WTC11 (cell line): ENCODE measurements around the gene PTPRK. TPM values are rescaled to one million over a fixed set of nuclear protein-coding genes. Genes with fewer than 3 reads are reported as not detected.

Source experiments
- ATAC-seq: fragments of 200-7000 bp; cut with Tn5 transposase; 2 replicates; pipeline ENCODE4 v1.10.0; 2021; ENCODE audit warnings: mild to moderate bottlenecking, moderate library complexity
- CTCF ChIA-PET: fragments of 300-600 bp; sonication (Branson Sonifier 250); formaldehyde crosslinking; loops from one replicate; lab custom pipeline; 2021; ENCODE audit warnings: antibody characterized with exemption; lab: Charles Lee
- POLR2A ChIA-PET: fragments of 350-600 bp; sonication (Branson Sonifier 250); formaldehyde crosslinking; loops from one replicate; lab custom pipeline; 2021; ENCODE audit warnings: antibody characterized with exemption; lab: Charles Lee
- DNase-seq: peaks from one replicate; pipeline ENCODE4 v3.0.0; 2021; ENCODE audit warnings: low spot score
- H3K27ac Mint-ChIP-seq: 2 replicates; pipeline ENCODE4 v1.8.0; 2021; ENCODE audit warnings: mixed read lengths
- H3K27me3 Mint-ChIP-seq: 2 replicates; pipeline ENCODE4 v1.8.0; 2021; ENCODE audit warnings: low read depth, mild to moderate bottlenecking, moderate library complexity, mixed read lengths
- H3K36me3 Mint-ChIP-seq: 2 replicates; pipeline ENCODE4 v1.8.0; 2021; ENCODE audit warnings: mixed read lengths
- H3K4me1 Mint-ChIP-seq: 2 replicates; pipeline ENCODE4 v1.8.0; 2022; ENCODE audit warnings: mixed read lengths
- H3K4me3 Mint-ChIP-seq: 2 replicates; pipeline ENCODE4 v1.8.0; 2021; ENCODE audit warnings: mild to moderate bottlenecking, moderate library complexity, mixed read lengths
- H3K9me3 Mint-ChIP-seq: 2 replicates; pipeline ENCODE4 v1.8.0; 2021; ENCODE audit warnings: mixed read lengths
- ATF1 ChIP-seq: sonication (generic); formaldehyde crosslinking; IDR thresholded peaks from 2 replicates; pipeline ENCODE4 v1.8.1; 2023; ENCODE audit warnings: mild to moderate bottlenecking, moderate library complexity, missing genetic modification reagents
- CBFB ChIP-seq: sonication (generic); formaldehyde crosslinking; IDR thresholded peaks from 2 replicates; pipeline ENCODE4 v1.8.1; 2022; ENCODE audit warnings: mild to moderate bottlenecking, low read depth, missing genetic modification reagents
- ETV6 ChIP-seq: sonication (generic); formaldehyde crosslinking; IDR thresholded peaks from 2 replicates; pipeline ENCODE4 v1.8.1; 2022; ENCODE audit warnings: mild to moderate bottlenecking, missing genetic modification reagents
- FOXJ3 ChIP-seq: sonication (generic); formaldehyde crosslinking; IDR thresholded peaks from 2 replicates; pipeline ENCODE4 v1.9.0; 2021; ENCODE audit warnings: missing genetic modification reagents, mild to moderate bottlenecking, borderline replicate concordance
- FOXP1 ChIP-seq: sonication (generic); formaldehyde crosslinking; IDR thresholded peaks from 2 replicates; pipeline ENCODE4 v1.8.0; 2022; ENCODE audit warnings: missing genetic modification reagents, mild to moderate bottlenecking, moderate library complexity, borderline replicate concordance
- GRHL2 ChIP-seq: fragments of 250-450 bp; sonication (Bioruptor Pico); IDR thresholded peaks from 2 replicates; pipeline ENCODE4 v1.8.0; 2022; ENCODE audit warnings: mild to moderate bottlenecking, moderate library complexity; ENCODE audit not compliant: insufficient replicate concordance, severe bottlenecking
- NFATC4 ChIP-seq: fragments of 250-450 bp; sonication (Bioruptor Pico); IDR thresholded peaks from 2 replicates; pipeline ENCODE4 v1.9.0; 2021; ENCODE audit warnings: mild to moderate bottlenecking
- NFE2L1 ChIP-seq: sonication (generic); formaldehyde crosslinking; IDR thresholded peaks from 2 replicates; pipeline ENCODE4 v1.8.1; 2023; ENCODE audit warnings: missing genetic modification reagents
- NFYB ChIP-seq: sonication (generic); formaldehyde crosslinking; conservative IDR thresholded peaks from 2 replicates; pipeline ENCODE4 v1.8.0; 2022; ENCODE audit warnings: low read depth, missing genetic modification reagents
- RELA ChIP-seq: sonication (generic); formaldehyde crosslinking; IDR thresholded peaks from 2 replicates; pipeline ENCODE4 v1.8.1; 2022; ENCODE audit warnings: missing genetic modification reagents, mild to moderate bottlenecking, borderline replicate concordance
- SMAD3 ChIP-seq: sonication (generic); formaldehyde crosslinking; IDR thresholded peaks from 2 replicates; pipeline ENCODE4 v1.8.0; 2022; ENCODE audit warnings: missing genetic modification reagents, mild to moderate bottlenecking, borderline replicate concordance
- TCF7 ChIP-seq: sonication (generic); formaldehyde crosslinking; IDR thresholded peaks from 2 replicates; pipeline ENCODE4 v1.8.0; 2022; ENCODE audit warnings: mild to moderate bottlenecking, low read depth, missing genetic modification reagents, moderate library complexity
- ZBTB21 ChIP-seq: sonication (generic); formaldehyde crosslinking; IDR thresholded peaks from 2 replicates; pipeline ENCODE4 v1.8.1; 2023; ENCODE audit warnings: mild to moderate bottlenecking, missing genetic modification reagents, borderline replicate concordance
- total RNA-seq: library from RNA; stranded (reverse); gene quantifications from 3 replicates; pipeline ENCODE4 v1.2.3, GENCODE V29; 2021
- TF ChIP-seq, protein P1 (sequence below): sonication (generic); formaldehyde crosslinking; IDR thresholded peaks from 2 replicates; pipeline ENCODE4 v1.8.1; 2022; ENCODE audit warnings: low read depth, mild to moderate bottlenecking, moderate library complexity, missing genetic modification reagents, borderline replicate concordance
- TF ChIP-seq, protein P2 (sequence below): fragments of 250-450 bp; sonication (Bioruptor Pico); IDR thresholded peaks from 2 replicates; pipeline ENCODE4 v1.9.0; 2021; ENCODE audit warnings: moderate library complexity, mild to moderate bottlenecking, inconsistent platforms, borderline replicate concordance
- TF ChIP-seq, protein P3 (sequence below): sonication (generic); formaldehyde crosslinking; IDR thresholded peaks from 2 replicates; pipeline ENCODE4 v1.8.0; 2023; ENCODE audit warnings: missing genetic modification reagents
- TF ChIP-seq, protein P4 (sequence below): sonication (generic); formaldehyde crosslinking; conservative IDR thresholded peaks from 2 replicates; pipeline ENCODE4 v1.8.1; 2022; ENCODE audit warnings: mild to moderate bottlenecking, missing genetic modification reagents
- TF ChIP-seq, protein P5 (sequence below): fragments of 250-450 bp; sonication (Bioruptor Pico); conservative IDR thresholded peaks from 2 replicates; pipeline ENCODE4 v1.9.0; 2021; ENCODE audit warnings: mild to moderate bottlenecking
- TF ChIP-seq, protein P6 (sequence below): sonication (generic); formaldehyde crosslinking; conservative IDR thresholded peaks from 2 replicates; pipeline ENCODE4 v1.8.1; 2023; ENCODE audit warnings: mild to moderate bottlenecking, low read depth, missing genetic modification reagents, moderate library complexity
- TF ChIP-seq, protein P7 (sequence below): sonication (generic); formaldehyde crosslinking; IDR thresholded peaks from 2 replicates; pipeline ENCODE4 v1.8.0; 2022; ENCODE audit warnings: mild to moderate bottlenecking, missing genetic modification reagents
- TF ChIP-seq, protein P8 (sequence below): sonication (generic); formaldehyde crosslinking; IDR thresholded peaks from 2 replicates; pipeline ENCODE4 v1.8.1; 2023; ENCODE audit warnings: mild to moderate bottlenecking, missing genetic modification reagents
- TF ChIP-seq, protein P9 (sequence below): fragments of 250-450 bp; sonication (Bioruptor Pico); IDR thresholded peaks from 2 replicates; pipeline ENCODE4 v1.8.0; 2021; ENCODE audit warnings: mild to moderate bottlenecking

Gene PTPRK
- total RNA-seq, 1 experiment from 2014 or later, result 44.8 TPM

DNA sequence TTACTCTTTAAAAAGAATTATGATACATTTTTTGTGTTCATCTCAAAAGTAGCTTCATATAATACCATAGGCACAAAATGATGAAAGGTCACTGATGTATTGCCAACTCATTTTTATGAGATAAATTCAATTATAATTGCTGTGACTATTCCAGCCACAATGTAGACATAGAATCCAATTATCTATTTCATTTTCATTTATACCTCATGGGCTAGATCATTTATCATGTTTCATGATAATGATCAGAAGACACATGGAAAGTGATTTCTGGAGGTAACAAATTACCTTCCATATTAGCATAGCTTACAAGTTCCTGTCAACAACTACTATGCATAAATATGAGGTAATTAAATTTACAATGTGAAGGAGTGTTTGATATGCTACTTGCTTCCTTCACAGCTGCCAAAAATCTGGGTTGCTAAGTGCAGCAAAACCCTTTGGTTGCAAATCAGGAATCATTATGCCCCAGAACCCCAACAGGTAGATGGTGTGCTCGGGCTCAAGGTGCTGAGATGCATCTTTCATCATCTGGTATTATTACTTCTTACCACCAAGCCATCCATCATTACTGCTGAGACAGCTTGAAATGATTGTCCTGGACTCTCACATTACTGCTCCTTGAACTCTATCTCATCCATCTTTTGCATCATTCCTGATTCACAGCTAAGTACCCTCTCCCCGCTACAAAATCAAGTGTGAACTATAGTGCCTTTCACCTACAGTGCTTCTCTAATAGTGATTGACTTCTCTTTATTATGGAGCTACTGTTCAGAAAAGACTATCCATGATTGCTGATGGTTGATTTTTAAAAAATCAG is 313.6 kb downstream of the PTPRK start (continued):
- TF ChIP-seq ETV6, result no peak
- TF ChIP-seq, protein P1, sequence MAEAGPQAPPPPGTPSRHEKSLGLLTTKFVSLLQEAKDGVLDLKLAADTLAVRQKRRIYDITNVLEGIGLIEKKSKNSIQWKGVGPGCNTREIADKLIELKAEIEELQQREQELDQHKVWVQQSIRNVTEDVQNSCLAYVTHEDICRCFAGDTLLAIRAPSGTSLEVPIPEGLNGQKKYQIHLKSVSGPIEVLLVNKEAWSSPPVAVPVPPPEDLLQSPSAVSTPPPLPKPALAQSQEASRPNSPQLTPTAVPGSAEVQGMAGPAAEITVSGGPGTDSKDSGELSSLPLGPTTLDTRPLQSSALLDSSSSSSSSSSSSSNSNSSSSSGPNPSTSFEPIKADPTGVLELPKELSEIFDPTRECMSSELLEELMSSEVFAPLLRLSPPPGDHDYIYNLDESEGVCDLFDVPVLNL, result no peak
- TF ChIP-seq NFE2L1 (CRISPR knock-in tag), result no peak
- no peak for TF ChIP-seq TCF7

DNA sequence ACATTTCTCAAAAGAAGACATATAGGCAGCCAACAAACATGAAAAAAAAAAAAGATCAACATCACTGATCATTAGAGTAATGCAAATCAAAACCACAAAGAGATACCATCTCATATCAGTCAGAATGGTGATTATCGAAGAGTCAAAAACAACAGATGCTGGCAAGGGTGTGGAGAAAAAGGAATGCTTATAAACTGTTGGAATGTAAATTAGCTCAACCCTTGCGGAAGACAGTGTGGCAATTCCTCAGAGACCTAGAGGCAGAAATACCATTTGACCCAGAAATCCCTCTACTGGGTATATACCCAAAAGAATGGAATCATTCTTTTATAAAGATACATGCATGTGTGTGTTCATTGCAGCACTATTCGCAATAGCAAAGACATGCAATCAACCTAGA is 315.8 kb downstream of the PTPRK start:
- ChIA-PET POLR2A (no interaction called here), CTCF (no interaction called here)
- Mint-ChIP-seq H3K4me1 (peaks cover 45% of the 10 kb centered on the region), H3K36me3 (no peaks in the 10 kb centered on the region), H3K27ac (no peak overlapping the region), H3K9me3 (no peaks in the 10 kb centered on the region), H3K27me3 (no peaks in the 10 kb centered on the region), H3K4me3 (no peak overlapping the region)
- no peak for DNase-seq
- no peak for ATAC-seq
- TF ChIP-seq, protein P2, sequence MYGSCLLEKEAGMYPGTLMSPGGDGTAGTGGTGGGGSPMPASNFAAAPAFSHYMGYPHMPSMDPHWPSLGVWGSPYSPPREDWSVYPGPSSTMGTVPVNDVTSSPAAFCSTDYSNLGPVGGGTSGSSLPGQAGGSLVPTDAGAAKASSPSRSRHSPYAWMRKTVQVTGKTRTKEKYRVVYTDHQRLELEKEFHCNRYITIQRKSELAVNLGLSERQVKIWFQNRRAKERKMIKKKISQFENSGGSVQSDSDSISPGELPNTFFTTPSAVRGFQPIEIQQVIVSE (CRISPR knock-in tag), result no peak
- TF ChIP-seq FOXP1 (CRISPR knock-in tag) (no peak), FOXJ3 (CRISPR knock-in tag) (no peak), GRHL2 (CRISPR knock-in tag) (no peak), RELA (CRISPR knock-in tag) (no peak), SMAD3 (CRISPR knock-in tag) (no peak), CBFB (CRISPR knock-in tag) (no peak), NFYB (CRISPR knock-in tag) (no peak), ATF1 (no peak), NFATC4 (CRISPR knock-in tag) (no peak), ZBTB21 (CRISPR knock-in tag) (no peak)
- TF ChIP-seq, protein P3, sequence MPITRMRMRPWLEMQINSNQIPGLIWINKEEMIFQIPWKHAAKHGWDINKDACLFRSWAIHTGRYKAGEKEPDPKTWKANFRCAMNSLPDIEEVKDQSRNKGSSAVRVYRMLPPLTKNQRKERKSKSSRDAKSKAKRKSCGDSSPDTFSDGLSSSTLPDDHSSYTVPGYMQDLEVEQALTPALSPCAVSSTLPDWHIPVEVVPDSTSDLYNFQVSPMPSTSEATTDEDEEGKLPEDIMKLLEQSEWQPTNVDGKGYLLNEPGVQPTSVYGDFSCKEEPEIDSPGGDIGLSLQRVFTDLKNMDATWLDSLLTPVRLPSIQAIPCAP, result no peak
- TF ChIP-seq, protein P4, sequence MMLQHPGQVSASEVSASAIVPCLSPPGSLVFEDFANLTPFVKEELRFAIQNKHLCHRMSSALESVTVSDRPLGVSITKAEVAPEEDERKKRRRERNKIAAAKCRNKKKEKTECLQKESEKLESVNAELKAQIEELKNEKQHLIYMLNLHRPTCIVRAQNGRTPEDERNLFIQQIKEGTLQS (CRISPR knock-in tag), result no peak
- TF ChIP-seq, protein P5, sequence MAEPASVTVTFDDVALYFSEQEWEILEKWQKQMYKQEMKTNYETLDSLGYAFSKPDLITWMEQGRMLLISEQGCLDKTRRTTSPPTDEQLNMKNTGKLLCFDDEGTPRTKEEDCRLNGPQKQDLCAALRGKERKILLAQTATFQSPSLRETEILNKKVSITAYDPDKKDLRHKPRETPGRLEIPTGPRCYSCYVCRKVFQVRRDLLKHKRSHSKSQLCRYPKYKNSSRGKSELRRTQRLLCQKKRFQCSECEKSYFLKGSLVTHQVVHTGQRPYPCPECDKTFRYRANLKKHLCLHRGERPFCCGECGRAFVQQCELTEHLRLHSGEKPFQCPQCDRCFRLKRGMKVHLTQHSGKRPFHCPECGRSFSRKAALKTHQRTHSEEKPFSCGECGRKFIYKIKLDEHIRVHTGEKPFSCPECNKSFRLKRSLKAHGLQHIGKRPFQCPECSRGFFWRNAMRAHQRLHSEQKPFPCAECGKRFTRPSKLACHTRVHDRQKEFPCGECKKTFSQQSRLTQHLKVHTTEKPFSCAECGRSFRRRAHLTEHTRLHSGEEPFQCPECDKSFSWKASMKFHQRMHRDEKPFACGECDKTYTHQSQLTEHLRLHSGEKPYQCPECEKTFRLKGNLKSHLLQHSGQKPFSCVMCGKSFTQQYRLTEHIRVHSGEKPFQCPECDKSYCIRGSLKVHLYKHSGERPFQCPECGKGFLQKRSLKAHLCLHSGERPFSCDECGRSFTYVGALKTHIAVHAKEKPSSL (CRISPR knock-in tag), result no peak
- TF ChIP-seq, protein P6, sequence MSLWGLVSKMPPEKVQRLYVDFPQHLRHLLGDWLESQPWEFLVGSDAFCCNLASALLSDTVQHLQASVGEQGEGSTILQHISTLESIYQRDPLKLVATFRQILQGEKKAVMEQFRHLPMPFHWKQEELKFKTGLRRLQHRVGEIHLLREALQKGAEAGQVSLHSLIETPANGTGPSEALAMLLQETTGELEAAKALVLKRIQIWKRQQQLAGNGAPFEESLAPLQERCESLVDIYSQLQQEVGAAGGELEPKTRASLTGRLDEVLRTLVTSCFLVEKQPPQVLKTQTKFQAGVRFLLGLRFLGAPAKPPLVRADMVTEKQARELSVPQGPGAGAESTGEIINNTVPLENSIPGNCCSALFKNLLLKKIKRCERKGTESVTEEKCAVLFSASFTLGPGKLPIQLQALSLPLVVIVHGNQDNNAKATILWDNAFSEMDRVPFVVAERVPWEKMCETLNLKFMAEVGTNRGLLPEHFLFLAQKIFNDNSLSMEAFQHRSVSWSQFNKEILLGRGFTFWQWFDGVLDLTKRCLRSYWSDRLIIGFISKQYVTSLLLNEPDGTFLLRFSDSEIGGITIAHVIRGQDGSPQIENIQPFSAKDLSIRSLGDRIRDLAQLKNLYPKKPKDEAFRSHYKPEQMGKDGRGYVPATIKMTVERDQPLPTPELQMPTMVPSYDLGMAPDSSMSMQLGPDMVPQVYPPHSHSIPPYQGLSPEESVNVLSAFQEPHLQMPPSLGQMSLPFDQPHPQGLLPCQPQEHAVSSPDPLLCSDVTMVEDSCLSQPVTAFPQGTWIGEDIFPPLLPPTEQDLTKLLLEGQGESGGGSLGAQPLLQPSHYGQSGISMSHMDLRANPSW (CRISPR knock-in tag), result no peak
- TF ChIP-seq, protein P7, sequence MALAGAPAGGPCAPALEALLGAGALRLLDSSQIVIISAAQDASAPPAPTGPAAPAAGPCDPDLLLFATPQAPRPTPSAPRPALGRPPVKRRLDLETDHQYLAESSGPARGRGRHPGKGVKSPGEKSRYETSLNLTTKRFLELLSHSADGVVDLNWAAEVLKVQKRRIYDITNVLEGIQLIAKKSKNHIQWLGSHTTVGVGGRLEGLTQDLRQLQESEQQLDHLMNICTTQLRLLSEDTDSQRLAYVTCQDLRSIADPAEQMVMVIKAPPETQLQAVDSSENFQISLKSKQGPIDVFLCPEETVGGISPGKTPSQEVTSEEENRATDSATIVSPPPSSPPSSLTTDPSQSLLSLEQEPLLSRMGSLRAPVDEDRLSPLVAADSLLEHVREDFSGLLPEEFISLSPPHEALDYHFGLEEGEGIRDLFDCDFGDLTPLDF (CRISPR knock-in tag), result no peak
- TF ChIP-seq, protein P8, sequence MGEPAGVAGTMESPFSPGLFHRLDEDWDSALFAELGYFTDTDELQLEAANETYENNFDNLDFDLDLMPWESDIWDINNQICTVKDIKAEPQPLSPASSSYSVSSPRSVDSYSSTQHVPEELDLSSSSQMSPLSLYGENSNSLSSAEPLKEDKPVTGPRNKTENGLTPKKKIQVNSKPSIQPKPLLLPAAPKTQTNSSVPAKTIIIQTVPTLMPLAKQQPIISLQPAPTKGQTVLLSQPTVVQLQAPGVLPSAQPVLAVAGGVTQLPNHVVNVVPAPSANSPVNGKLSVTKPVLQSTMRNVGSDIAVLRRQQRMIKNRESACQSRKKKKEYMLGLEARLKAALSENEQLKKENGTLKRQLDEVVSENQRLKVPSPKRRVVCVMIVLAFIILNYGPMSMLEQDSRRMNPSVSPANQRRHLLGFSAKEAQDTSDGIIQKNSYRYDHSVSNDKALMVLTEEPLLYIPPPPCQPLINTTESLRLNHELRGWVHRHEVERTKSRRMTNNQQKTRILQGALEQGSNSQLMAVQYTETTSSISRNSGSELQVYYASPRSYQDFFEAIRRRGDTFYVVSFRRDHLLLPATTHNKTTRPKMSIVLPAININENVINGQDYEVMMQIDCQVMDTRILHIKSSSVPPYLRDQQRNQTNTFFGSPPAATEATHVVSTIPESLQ (CRISPR knock-in tag), result no peak
- TF ChIP-seq, protein P9, sequence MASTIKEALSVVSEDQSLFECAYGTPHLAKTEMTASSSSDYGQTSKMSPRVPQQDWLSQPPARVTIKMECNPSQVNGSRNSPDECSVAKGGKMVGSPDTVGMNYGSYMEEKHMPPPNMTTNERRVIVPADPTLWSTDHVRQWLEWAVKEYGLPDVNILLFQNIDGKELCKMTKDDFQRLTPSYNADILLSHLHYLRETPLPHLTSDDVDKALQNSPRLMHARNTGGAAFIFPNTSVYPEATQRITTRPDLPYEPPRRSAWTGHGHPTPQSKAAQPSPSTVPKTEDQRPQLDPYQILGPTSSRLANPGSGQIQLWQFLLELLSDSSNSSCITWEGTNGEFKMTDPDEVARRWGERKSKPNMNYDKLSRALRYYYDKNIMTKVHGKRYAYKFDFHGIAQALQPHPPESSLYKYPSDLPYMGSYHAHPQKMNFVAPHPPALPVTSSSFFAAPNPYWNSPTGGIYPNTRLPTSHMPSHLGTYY, result no peak
